HEK293 (cell line): Measurements from ENCODE around the gene CXorf65.

Experiments
- CTCF ChIA-PET: fragments of 350-600 bp; formaldehyde crosslinking; extraction: SDS; loops from one replicate; lab custom pipeline; 2021; ENCODE audit warnings: antibody characterized with exemption; lab: Yijun Ruan, JAX
- POLR2A ChIA-PET: fragments of 300-600 bp; formaldehyde crosslinking; extraction: SDS; loops from one replicate; lab custom pipeline; 2020; ENCODE audit warnings: antibody characterized with exemption, inconsistent platforms; lab: Yijun Ruan, JAX
- H3K27ac ChIP-seq: fragments of 200-500 bp; sonication (Bioruptor generic); 2 replicates; pipeline ENCODE4 v1.5.1; 2014; ENCODE audit warnings: low read depth, low read length, control low read depth, inconsistent platforms; ENCODE audit errors: extremely low read depth
- H3K36me3 ChIP-seq, 2 experiments: fragments of 200-500 bp in 1 of 2; sonication (Bioruptor generic) in 1 of 2; 1 replicate in 1 of 2; 2 replicates in 1 of 2; pipeline ENCODE4 v1.5.1; 2014 to 2017; ENCODE audit warnings: inconsistent platforms in 2 of 2, low read length in 2 of 2; ENCODE audit not compliant: control insufficient read depth in 2 of 2, insufficient read depth in 1 of 2
- H3K4me1 ChIP-seq: fragments of 200-500 bp; sonication (Bioruptor generic); 2 replicates; pipeline ENCODE4 v1.5.1; 2014; ENCODE audit warnings: mild to moderate bottlenecking, low read length, inconsistent platforms; ENCODE audit not compliant: control insufficient read depth, insufficient read depth
- H3K4me3 ChIP-seq: 2 replicates; pipeline ENCODE4 v1.5.1; 2011; ENCODE audit warnings: low read depth, mild to moderate bottlenecking, control low read depth, low read length, moderate library complexity
- H3K9me3 ChIP-seq: fragments of 200-500 bp; sonication (Bioruptor generic); 2 replicates; pipeline ENCODE4 v1.5.1; 2014; ENCODE audit warnings: low read depth, low read length, inconsistent platforms; ENCODE audit not compliant: control insufficient read depth, insufficient read depth
- BCL11B ChIP-seq: fragments of 450-650 bp; formaldehyde crosslinking; IDR thresholded peaks from 2 replicates; pipeline ENCODE4 v1.5.1; 2016; ENCODE audit warnings: low read depth, missing biosample characterization, missing genetic modification characterization
- GLIS1 ChIP-seq: fragments of 450-650 bp; formaldehyde crosslinking; IDR thresholded peaks from 2 replicates; pipeline ENCODE4 v1.5.1; 2016; ENCODE audit warnings: missing biosample characterization, missing genetic modification characterization
- HOXA7 ChIP-seq: sonication (generic); formaldehyde crosslinking; IDR thresholded peaks from 2 replicates; pipeline ENCODE4 v1.8.1; 2022; ENCODE audit warnings: missing genetic modification reagents, borderline replicate concordance
- IKZF3 ChIP-seq: fragments of 450-650 bp; IDR thresholded peaks from 2 replicates; pipeline ENCODE4 v1.5.0; 2018; ENCODE audit warnings: missing biosample characterization, mild to moderate bottlenecking, missing genetic modification characterization, moderate library complexity
- WT1 ChIP-seq: fragments of 450-650 bp; formaldehyde crosslinking; IDR thresholded peaks from 2 replicates; pipeline ENCODE4 v1.5.1; 2016; ENCODE audit warnings: missing biosample characterization, missing genetic modification characterization
- ZBTB10 ChIP-seq: fragments of 450-650 bp; formaldehyde crosslinking; IDR thresholded peaks from 2 replicates; pipeline ENCODE4 v1.5.1; 2016; ENCODE audit warnings: missing biosample characterization, missing genetic modification characterization
- ZBTB20 ChIP-seq: fragments of 450-650 bp; formaldehyde crosslinking; IDR thresholded peaks from 2 replicates; pipeline ENCODE4 v1.5.1; 2016; ENCODE audit warnings: missing biosample characterization, missing genetic modification characterization
- ZBTB48 ChIP-seq: fragments of 450-650 bp; formaldehyde crosslinking; IDR thresholded peaks from 2 replicates; pipeline ENCODE4 v1.5.1; 2016; ENCODE audit warnings: missing biosample characterization, missing genetic modification characterization
- ZBTB8A ChIP-seq: fragments of 450-650 bp; formaldehyde crosslinking; IDR thresholded peaks from 2 replicates; pipeline ENCODE4 v1.5.1; 2016; ENCODE audit warnings: missing biosample characterization, missing genetic modification characterization
- ZFP41 ChIP-seq: fragments of 450-650 bp; formaldehyde crosslinking; IDR thresholded peaks from 2 replicates; pipeline ENCODE4 v1.5.1; 2016; ENCODE audit warnings: missing biosample characterization, missing genetic modification characterization, borderline replicate concordance
- ZNF292 ChIP-seq: fragments of 450-650 bp; formaldehyde crosslinking; IDR thresholded peaks from 2 replicates; pipeline ENCODE4 v1.5.1; 2016; ENCODE audit warnings: low read depth, missing biosample characterization, missing genetic modification characterization, borderline replicate concordance
- ZNF37A ChIP-seq: fragments of 450-650 bp; IDR thresholded peaks from 2 replicates; pipeline ENCODE4 v1.5.1; 2018; ENCODE audit warnings: missing biosample characterization, missing genetic modification characterization
- ZNF433 ChIP-seq: fragments of 450-650 bp; formaldehyde crosslinking; IDR thresholded peaks from 2 replicates; pipeline ENCODE4 v1.5.1; 2016; ENCODE audit warnings: missing biosample characterization, missing genetic modification characterization, low read depth
- ZNF488 ChIP-seq: fragments of 450-650 bp; formaldehyde crosslinking; IDR thresholded peaks from 2 replicates; pipeline ENCODE4 v1.5.1; 2016; ENCODE audit warnings: missing biosample characterization, missing genetic modification characterization
- ZNF529 ChIP-seq: fragments of 450-650 bp; formaldehyde crosslinking; IDR thresholded peaks from 2 replicates; pipeline ENCODE4 v1.5.1; 2017; ENCODE audit warnings: missing genetic modification characterization, missing biosample characterization; ENCODE audit not compliant: insufficient replicate concordance
- ZNF555 ChIP-seq: fragments of 450-650 bp; formaldehyde crosslinking; conservative IDR thresholded peaks from 2 replicates; pipeline ENCODE4 v1.5.1; 2017; ENCODE audit warnings: missing biosample characterization, mild to moderate bottlenecking, missing genetic modification characterization, inconsistent platforms
- ZNF600 ChIP-seq: fragments of 450-650 bp; formaldehyde crosslinking; IDR thresholded peaks from 2 replicates; pipeline ENCODE4 v1.5.1; 2016; ENCODE audit warnings: missing biosample characterization, missing genetic modification characterization
- ZNF660 ChIP-seq: fragments of 450-650 bp; IDR thresholded peaks from 2 replicates; pipeline ENCODE4 v1.5.1; 2018; ENCODE audit warnings: missing biosample characterization, mild to moderate bottlenecking, missing genetic modification characterization
- ZNF843 ChIP-seq: fragments of 450-650 bp; formaldehyde crosslinking; IDR thresholded peaks from 2 replicates; pipeline ENCODE4 v1.5.1; 2016; ENCODE audit warnings: missing biosample characterization, missing genetic modification characterization
- ZSCAN16 ChIP-seq: fragments of 450-650 bp; formaldehyde crosslinking; IDR thresholded peaks from 2 replicates; pipeline ENCODE4 v1.5.1; 2016; ENCODE audit warnings: missing biosample characterization, missing genetic modification characterization
- TF ChIP-seq, protein P1 (sequence below): fragments of 450-650 bp; formaldehyde crosslinking; optimal IDR thresholded peaks from 2 replicates; pipeline ENCODE3; 2016; ENCODE audit warnings: missing biosample characterization, mild to moderate bottlenecking, missing genetic modification characterization
- TF ChIP-seq, protein P2 (sequence below): fragments of 450-650 bp; formaldehyde crosslinking; IDR thresholded peaks from 2 replicates; pipeline ENCODE4 v1.5.1; 2017; ENCODE audit warnings: missing biosample characterization, missing genetic modification characterization
- TF ChIP-seq, protein P3 (sequence below): fragments of 450-650 bp; formaldehyde crosslinking; IDR thresholded peaks from 2 replicates; pipeline ENCODE4 v1.5.1; 2017; ENCODE audit warnings: missing biosample characterization, mild to moderate bottlenecking, missing genetic modification characterization, moderate library complexity

The CXorf65 gene

DNA sequence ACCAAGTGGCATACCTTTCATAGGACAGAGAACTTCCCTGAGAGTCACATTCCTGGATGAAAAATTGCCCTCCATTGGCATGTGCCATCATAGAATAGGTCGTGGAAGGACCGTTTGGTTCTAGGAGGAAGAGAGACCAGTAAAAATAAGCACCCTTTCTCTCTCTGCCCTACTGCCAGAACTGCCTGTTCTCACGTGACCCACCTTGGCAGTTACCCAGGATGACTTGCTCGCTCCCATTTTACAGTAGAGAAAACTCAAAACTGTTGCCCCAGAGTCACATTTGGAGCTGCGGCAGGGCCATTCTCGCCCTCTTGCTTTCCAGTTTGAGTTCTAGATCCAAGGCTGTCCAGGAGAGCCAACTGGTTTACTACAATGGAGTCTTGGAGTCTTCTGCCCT is 37.0 kb upstream of the CXorf65 start:
- peaks cover 1 to 34% of the 10 kb centered on the region in 2 experiments; a peak in 2 of 3 replicates for H3K36me3 ChIP-seq
- CTCF ChIA-PET = interaction anchor here (0.6 to 1.3 kb wide), 2 partner anchors 14 to 181 kb away, joined by 3 to 5 read pairs; no protein-coding TSS in a partner anchor
- POLR2A ChIA-PET = interaction anchor here (0.5 kb wide), 1 partner anchor 78 kb away, joined by 3 read pairs; no protein-coding TSS in a partner anchor
- no peak overlapping the region for H3K4me3 ChIP-seq
- H3K27ac ChIP-seq = no peak overlapping the region
- TF ChIP-seq ZBTB10 (tag by site-specific recombination) (no peak), ZFP41 (tag by site-specific recombination) (no peak), ZNF600 (tag by site-specific recombination) (no peak), ZNF529 (tag by site-specific recombination) (no peak), GLIS1 (tag by site-specific recombination) (no peak), ZNF660 (tag by site-specific recombination) (no peak), IKZF3 (tag by site-specific recombination) (no peak), ZBTB48 (tag by site-specific recombination) (no peak), ZBTB8A (no peak), ZNF488 (tag by site-specific recombination) (no peak)
- TF ChIP-seq, protein P1, sequence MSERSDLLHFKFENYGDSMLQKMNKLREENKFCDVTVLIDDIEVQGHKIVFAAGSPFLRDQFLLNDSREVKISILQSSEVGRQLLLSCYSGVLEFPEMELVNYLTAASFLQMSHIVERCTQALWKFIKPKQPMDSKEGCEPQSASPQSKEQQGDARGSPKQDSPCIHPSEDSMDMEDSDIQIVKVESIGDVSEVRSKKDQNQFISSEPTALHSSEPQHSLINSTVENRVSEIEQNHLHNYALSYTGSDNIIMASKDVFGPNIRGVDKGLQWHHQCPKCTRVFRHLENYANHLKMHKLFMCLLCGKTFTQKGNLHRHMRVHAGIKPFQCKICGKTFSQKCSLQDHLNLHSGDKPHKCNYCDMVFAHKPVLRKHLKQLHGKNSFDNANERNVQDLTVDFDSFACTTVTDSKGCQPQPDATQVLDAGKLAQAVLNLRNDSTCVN = no peak
- H3K4me1 ChIP-seq = no peaks in the 10 kb centered on the region
- H3K9me3 ChIP-seq = no peaks in the 10 kb centered on the region

DNA sequence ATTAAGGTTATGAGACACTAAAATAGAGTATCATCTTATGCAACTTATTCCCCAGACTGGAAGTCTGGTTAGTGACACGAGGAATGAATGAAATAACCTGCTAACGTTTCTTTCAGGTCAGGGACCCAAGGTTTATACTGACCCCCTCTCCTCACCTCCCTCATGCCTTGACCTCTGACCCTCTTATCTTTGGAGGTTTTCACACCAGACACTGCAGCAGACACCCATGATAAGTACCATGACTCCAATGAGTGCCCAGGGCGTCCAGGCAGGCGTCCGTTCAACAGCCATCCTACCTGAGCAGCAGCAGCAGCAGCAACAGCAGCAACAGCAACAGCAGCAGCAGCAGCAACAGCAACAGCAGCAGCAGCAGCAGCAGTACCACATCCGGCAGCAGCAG is 33.9 kb upstream of the CXorf65 start:
- TF ChIP-seq, protein P1 = no peak
- TF ChIP-seq ZSCAN16 = no peak
- no peak for TF ChIP-seq ZNF292 (tag by site-specific recombination)
- TF ChIP-seq, protein P2, sequence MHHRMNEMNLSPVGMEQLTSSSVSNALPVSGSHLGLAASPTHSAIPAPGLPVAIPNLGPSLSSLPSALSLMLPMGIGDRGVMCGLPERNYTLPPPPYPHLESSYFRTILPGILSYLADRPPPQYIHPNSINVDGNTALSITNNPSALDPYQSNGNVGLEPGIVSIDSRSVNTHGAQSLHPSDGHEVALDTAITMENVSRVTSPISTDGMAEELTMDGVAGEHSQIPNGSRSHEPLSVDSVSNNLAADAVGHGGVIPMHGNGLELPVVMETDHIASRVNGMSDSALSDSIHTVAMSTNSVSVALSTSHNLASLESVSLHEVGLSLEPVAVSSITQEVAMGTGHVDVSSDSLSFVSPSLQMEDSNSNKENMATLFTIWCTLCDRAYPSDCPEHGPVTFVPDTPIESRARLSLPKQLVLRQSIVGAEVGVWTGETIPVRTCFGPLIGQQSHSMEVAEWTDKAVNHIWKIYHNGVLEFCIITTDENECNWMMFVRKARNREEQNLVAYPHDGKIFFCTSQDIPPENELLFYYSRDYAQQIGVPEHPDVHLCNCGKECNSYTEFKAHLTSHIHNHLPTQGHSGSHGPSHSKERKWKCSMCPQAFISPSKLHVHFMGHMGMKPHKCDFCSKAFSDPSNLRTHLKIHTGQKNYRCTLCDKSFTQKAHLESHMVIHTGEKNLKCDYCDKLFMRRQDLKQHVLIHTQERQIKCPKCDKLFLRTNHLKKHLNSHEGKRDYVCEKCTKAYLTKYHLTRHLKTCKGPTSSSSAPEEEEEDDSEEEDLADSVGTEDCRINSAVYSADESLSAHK = no peak
- no peak for TF ChIP-seq ZNF433
- no peak for TF ChIP-seq ZBTB20 (tag by site-specific recombination)
- TF ChIP-seq BCL11B (tag by site-specific recombination) = no peak
- TF ChIP-seq ZNF555 (tag by site-specific recombination) = no peak
- TF ChIP-seq HOXA7 (CRISPR knock-in tag) = no peak
- no peak for TF ChIP-seq ZNF843 (tag by site-specific recombination)
- TF ChIP-seq, protein P3, sequence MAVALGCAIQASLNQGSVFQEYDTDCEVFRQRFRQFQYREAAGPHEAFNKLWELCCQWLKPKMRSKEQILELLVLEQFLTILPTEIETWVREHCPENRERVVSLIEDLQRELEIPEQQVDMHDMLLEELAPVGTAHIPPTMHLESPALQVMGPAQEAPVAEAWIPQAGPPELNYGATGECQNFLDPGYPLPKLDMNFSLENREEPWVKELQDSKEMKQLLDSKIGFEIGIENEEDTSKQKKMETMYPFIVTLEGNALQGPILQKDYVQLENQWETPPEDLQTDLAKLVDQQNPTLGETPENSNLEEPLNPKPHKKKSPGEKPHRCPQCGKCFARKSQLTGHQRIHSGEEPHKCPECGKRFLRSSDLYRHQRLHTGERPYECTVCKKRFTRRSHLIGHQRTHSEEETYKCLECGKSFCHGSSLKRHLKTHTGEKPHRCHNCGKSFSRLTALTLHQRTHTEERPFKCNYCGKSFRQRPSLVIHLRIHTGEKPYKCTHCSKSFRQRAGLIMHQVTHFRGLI = no peak
- no peak for TF ChIP-seq WT1 (tag by site-specific recombination)
- no peak for TF ChIP-seq ZNF37A (tag by site-specific recombination)
- Histone ChIP-seq H3K9me3 (no peaks in the 10 kb centered on the region), H3K27ac (no peak overlapping the region), H3K4me3 (no peak overlapping the region), H3K36me3 (peaks cover 11 to 65% of the 10 kb centered on the region in 2 experiments), H3K4me1 (no peaks in the 10 kb centered on the region)
- ChIA-PET POLR2A (interaction anchor here (0.5 kb wide), 1 partner anchor 105 kb away, joined by 6 read pairs; no protein-coding TSS in a partner anchor), CTCF (no interaction called here)
